NCI-H187 treated with DMSO at 0.1 percent for 48 hours (cell line): Measurements from ENCODE around the gene DHODH.
"Not testable (repeated sequence)": the region's sequence is repeated elsewhere in the genome, so short reads cannot be mapped to it uniquely, and the experiment has no call there.

Source experiments
- DNase-seq: peaks from one replicate; lab custom pipeline; 2025; lab: John Stamatoyannopoulos, UW

DHODH gene

GRCh38 chr16:72008424-72009216, at the start of gene DHODH:
Gene DHODH, plus strand, starts transcription at chr16:72008744. Its CDS starts 21 bp downstream, at chr16:72008765.
- DNase-seq, result peak; percentile 55

- DNase-seq, result peak; percentile 3
Measured at GRCh38 chr16:71961066-71962039, 47.2 kb upstream of the DHODH start.

GRCh38 chr16:71963125-71963875, 45.2 kb upstream of the DHODH start:
- DNase-seq, result no peak

GRCh38 chr16:71965223-71965622, 43.3 kb upstream of the DHODH start:
- DNase-seq, result no peak

- DNase-seq, result no peak
Measured at GRCh38 chr16:71966932-71967331, 41.6 kb upstream of the DHODH start.

GRCh38 chr16:71969353-71969752, 39.2 kb upstream of the DHODH start:
- no peak for DNase-seq

GRCh38 chr16:71971571-71971970, 37.0 kb upstream of the DHODH start:
- no peak for DNase-seq

- no peak for DNase-seq
Measured at GRCh38 chr16:71972356-71972755, 36.2 kb upstream of the DHODH start.

- no peak for DNase-seq
Measured at GRCh38 chr16:71973001-71973400, 35.5 kb upstream of the DHODH start.

GRCh38 chr16:71974068-71974818, 34.3 kb upstream of the DHODH start:
- no peak for DNase-seq

- DNase-seq, result no peak
Measured at GRCh38 chr16:71985262-71985974, 23.1 kb upstream of the DHODH start.

GRCh38 chr16:71986131-71986530, 22.4 kb upstream of the DHODH start:
- DNase-seq, result no peak

- no peak for DNase-seq
Measured at GRCh38 chr16:71995038-71995437, 13.5 kb upstream of the DHODH start.

GRCh38 chr16:71997578-71997977, 11.0 kb upstream of the DHODH start:
- not testable (repeated sequence) for DNase-seq

- no peak for DNase-seq
Measured at GRCh38 chr16:72001180-72001874, 7.2 kb upstream of the DHODH start.

- no peak for DNase-seq
Measured at GRCh38 chr16:72002619-72003018, 5.9 kb upstream of the DHODH start.

- DNase-seq, result not testable (repeated sequence)
Measured at GRCh38 chr16:72008065-72008423, 500 bp upstream of the DHODH start.

- no peak for DNase-seq
Measured at GRCh38 chr16:72009779-72010178, 1.2 kb downstream of the DHODH start.

GRCh38 chr16:72012607-72013006, 4.1 kb downstream of the DHODH start:
- no peak for DNase-seq

GRCh38 chr16:72013389-72013788, 4.8 kb downstream of the DHODH start:
- no peak for DNase-seq
